Measurements from ENCODE around the gene STX4. TPM values are rescaled to one million over a fixed set of nuclear protein-coding genes. Genes with fewer than 3 reads are reported as not detected.

The STX4 gene, protein sequence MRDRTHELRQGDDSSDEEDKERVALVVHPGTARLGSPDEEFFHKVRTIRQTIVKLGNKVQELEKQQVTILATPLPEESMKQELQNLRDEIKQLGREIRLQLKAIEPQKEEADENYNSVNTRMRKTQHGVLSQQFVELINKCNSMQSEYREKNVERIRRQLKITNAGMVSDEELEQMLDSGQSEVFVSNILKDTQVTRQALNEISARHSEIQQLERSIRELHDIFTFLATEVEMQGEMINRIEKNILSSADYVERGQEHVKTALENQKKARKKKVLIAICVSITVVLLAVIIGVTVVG
- 17.1 and 17.9 TPM in 2 replicates for total RNA-seq (2014; rRNA removed; shearing (Covaris generic))

- peak; percentile 92 for DNase-seq (ENCODE audit: low spot score)
These were observed at the start of gene STX4 for GRCh38 chr16:31032736-31033708. STX4 (plus strand) TSS chr16:31033558; CDS start chr16:31033806, 248 bp downstream.

DNA sequence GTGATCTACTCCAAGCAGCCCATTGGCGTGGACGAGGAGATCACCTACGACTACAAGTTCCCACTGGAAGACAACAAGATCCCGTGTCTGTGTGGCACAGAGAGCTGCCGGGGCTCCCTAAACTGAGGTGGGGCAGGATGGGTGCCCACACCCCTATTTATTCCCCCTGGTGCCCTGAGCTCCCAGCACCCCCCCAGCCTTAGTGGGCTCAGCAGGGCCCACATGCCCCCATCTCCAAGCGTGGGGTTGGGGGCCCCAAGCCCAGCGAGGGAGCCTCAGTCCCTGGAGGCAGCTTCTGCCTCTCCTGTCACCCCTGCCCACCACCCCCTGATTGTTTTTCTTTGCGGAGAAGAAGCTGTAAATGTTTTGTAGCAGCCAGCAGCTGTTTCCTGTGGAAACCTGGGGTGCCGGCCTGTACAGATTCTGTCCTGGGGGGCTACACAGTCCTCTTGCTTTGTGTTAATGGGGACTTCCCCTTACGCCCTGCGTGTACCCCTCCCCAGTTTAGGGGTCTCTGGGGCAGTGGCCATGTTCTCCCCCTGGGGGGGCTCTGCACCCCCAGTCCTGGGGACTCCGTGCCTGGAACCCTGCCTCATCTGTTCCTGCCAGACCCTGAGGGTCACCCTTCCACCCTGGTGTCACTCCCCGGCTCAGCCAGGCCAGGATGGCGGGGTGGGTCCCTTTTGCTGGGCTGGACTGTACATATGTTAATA lies 49.3 kb upstream of the STX4 start:
- DNase-seq (ENCODE audit: low spot score): no peak

GRCh38 chr16:30984669-30985400 lies 48.5 kb upstream of the STX4 start, which contains the start of gene HSD3B7:
HSD3B7 (plus strand) TSS chr16:30985207; CDS start chr16:30985659, 452 bp downstream.
- peak; percentile 84 for DNase-seq (ENCODE audit: low spot score)

GRCh38 chr16:30985401-30986128 lies 47.8 kb upstream of the STX4 start:
- peak; percentile 82 for DNase-seq (ENCODE audit: low spot score)

DNA sequence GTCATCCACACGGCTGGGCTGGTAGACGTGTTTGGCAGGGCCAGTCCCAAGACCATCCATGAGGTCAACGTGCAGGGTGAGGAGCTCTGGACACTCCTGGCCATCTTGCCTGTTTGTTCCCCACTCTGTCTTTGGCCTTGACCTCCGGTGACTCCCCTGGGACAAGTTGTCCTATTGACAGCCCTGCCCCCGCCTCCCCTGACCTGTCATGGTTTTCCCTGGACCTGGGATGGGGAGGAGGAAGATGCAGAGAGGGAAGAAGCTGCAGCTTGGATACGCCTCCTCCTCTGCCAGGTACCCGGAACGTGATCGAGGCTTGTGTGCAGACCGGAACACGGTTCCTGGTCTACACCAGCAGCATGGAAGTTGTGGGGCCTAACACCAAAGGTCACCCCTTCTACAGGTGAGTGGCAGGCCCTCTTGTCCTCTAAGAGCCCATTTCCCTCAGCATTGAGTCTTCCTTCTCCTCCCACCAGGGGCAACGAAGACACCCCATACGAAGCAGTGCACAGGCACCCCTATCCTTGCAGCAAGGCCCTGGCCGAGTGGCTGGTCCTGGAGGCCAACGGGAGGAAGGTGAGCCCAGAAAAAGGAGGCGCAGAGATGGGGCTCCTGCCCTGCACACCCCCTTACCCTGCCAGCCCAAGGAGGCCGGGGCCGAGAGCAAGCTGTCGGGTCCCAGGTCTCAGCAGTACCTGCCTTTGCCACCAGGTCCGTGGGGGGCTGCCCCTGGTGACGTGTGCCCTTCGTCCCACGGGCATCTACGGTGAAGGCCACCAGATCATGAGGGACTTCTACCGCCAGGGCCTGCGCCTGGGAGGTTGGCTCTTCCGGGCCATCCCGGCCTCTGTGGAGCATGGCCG lies 47.0 kb upstream of the STX4 start:
- DNase-seq (ENCODE audit: low spot score): no peak

GRCh38 chr16:30987581-30988190 lies 45.7 kb upstream of the STX4 start:
- DNase-seq (ENCODE audit: low spot score): no peak

DNA sequence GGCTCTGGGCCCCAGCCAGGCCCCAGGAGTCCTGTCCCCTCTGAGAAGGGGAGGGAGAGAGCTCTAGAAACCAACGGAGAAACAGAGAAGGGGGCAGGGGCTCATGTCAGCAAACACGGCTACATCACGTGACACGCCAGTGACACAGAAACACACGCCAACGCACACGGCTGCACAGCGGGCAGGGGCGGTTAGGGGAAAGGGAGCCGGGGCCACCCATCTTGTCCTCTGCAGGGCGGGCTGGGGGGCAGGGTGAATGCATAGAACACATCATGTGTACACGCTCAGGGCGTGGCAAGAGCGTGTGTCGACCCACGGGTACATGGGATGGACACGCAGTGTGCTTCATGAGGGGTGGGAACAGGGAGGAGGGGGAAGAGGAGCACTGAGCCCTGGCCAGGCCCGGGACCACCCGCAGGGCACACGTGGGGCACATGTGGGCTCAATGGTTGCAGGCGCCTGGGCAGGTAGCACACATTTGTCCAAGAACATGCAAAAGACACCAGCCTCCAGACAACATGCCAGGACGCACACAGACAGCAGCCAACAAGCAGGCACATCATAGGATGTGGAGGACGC lies 43.8 kb upstream of the STX4 start:
- DNase-seq (ENCODE audit: low spot score): no peak

GRCh38 chr16:30990105-30990504 lies 43.3 kb upstream of the STX4 start:
- DNase-seq (ENCODE audit: low spot score): no peak

- no peak for DNase-seq (ENCODE audit: low spot score)
These were observed 42.3 kb upstream of the STX4 start for GRCh38 chr16:30991052-30991451.

GRCh38 chr16:30992276-30992780 lies 41.0 kb upstream of the STX4 start:
- DNase-seq (ENCODE audit: low spot score): no peak

GRCh38 chr16:30992931-30993816 lies 40.2 kb upstream of the STX4 start:
- no peak for DNase-seq (ENCODE audit: low spot score)

- no peak for DNase-seq (ENCODE audit: low spot score)
These were observed 37.4 kb upstream of the STX4 start for GRCh38 chr16:30995927-30996323.

- no peak for DNase-seq (ENCODE audit: low spot score)
These were observed 36.9 kb upstream of the STX4 start for GRCh38 chr16:30996324-30996984.

DNA sequence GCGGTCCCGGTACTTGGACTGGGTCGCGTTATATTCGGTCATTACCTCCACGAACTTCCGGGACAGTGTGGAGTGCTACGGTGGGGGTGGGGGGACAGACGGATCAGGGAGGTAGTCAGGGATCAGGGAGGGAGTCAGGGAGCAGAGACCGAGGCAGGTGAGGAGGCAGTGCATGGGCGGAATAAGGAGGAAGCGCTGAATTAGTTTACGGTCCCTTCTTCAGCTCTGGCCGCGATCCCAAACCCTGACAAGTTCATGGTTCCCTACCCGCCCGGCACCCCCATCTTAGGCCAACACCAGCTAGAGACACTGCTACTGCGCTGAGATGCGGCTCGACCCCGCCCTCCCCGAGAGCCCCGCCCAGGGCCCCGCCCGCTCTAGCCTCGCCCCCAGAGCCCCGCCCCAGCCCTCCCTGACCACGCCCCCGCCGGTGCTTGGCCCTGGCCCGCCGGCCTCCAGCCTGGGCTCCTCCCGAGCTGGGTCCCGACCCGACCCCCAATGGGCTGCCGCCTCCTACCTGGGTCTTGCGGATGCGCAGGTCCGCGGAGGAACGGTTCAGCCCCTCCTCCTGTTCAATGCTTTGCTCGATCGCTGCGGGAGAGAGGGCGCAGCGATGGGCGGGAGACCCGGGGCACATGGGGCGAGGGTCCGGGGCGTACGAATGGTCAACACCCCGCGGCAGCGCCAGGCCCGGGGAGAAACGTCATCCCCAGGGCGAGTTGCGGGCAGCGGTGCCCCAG lies 36.2 kb upstream of the STX4 start:
- peak; percentile 33 for DNase-seq (ENCODE audit: low spot score)

GRCh38 chr16:30997725-30998711 lies 35.3 kb upstream of the STX4 start:
- no peak for DNase-seq (ENCODE audit: low spot score)

Measured in HT-29 (cell line).